Cerebellar nuclear complex (tissue), 1 donor: ENCODE data around the gene NACC2.

Experiments used
- DNase-seq, 2 experiments: peaks; one replicate each; lab custom pipeline; 2025; lab: John Stamatoyannopoulos, UW

The NACC2 gene

DNA sequence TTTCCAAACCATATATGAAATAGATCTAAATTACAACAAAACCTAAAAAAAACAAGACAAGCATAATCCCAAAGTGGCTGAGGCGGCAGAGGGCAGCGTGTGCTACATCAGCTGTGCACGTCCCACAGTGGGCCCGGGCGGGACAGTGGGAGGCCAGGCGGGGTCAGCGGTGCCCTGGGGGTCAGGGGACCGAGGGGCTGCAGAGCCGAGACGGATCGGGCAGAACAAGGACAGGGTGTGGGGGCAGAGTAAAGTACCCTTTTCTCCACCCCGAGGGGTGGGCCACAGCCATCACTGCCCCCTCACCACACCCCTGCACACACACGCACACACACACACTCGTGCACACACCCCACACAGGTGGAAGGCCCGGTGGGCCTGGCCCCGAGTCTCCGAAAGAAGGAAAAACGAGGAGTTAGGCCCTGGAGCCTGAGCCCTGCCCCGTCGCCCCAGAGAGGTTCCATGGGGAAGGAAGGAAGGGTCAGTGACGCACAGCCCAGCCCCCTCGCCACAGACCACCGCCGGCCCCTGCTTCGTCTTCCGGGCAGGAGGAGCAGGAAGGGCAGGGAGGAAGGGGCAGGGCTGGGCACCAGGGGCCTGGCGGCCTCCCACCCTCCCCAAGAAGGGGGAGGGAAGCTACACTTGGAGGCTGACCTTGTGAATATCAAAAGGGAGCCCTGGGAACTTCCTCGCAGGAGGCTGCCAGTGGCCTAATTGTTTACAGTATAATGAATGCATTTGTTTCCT is 84.3 kb downstream of the NACC2 start:
- no peak for DNase-seq

DNA sequence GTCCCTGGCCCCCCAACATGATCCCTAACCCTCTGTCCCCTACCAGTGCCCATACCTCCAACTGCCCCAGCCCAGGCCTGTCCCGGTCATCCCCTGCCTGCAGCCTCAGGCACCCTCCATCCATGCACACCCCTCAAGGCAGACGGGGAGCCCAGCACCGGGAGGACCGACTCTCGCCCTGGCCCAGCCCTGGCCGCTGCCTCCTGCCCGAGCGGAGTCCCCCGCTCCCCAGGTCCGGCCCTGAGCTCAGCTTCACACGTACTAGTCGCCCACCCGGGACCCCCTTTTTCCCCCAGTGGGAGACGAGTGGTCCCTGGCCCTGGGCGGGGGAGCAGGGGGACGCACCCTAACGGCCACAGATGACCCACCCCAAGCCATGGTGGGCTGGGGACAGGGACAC is 84.9 kb downstream of the NACC2 start:
- DNase-seq: no peak

DNA sequence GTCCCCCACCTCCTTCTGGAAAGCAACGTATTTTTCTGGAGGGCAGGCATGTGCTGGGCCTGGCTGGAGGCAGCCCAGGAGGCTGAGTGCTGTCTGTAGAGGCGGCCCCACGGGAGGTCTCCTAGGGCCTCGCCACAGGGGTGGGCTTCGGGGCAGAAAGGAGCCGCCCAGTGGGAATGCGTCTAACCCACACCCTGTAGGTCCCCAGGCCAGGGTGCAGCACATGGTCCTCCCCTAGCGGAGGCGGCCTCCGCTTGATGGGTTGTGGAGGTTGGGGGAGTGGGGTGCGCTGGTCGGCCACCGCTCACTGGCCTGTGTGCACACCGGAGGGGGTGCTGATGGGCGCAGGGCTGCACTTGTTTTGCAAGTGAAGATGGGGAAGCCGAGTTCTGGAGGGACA is 85.6 kb downstream of the NACC2 start:
- DNase-seq: no peak

DNA sequence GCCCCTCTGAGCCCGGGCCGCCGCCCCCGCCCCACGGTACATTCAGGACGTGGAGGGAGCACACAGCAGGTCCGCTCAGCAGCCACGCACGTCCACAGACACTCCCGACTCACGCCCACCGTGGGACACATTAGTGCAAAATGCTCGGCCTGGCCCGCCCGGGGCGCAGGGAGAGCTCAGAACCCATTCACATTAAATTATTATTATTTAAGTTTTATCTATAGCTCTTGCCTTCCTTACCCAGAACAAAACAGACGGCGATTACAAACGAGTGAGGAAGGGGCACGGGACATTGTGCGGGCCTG is 86.4 kb downstream of the NACC2 start:
- no peak for DNase-seq

DNA sequence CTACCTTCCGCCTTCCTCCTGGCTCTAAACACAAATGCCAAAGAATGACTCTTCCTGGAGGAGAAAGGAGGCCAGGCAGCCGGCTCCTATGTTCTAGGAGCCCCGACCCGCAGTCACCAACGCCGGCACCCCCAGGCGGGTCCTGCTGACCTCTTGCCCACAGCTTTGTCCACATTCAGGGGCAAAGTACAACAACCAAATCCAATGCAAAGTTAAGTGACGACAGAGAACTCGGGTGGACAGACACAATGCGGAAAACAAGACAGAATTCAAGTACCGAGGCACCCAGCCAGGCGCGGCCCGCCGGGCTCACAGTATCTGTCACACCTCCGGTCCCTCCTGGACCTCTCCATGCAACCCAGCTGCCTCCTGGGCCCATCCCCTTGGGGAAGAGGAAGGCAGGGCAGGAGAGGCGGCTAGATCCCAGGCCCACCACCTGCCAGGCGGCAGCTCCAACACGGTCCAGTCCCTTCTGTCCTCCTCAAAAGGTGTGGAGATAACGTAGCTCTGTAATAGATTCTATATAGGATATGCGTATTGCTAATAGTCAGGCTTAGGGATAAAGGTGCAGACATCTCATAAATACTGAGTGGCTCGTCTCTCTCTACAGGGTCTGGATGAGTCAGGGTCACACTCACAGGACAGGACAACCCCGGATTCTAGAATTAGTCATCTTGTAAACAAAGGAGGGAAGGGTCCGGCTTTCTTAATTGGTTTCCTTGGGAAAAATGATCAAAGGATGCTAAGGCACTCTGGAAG is 87.0 kb downstream of the NACC2 start:
- no peak for DNase-seq

DNA sequence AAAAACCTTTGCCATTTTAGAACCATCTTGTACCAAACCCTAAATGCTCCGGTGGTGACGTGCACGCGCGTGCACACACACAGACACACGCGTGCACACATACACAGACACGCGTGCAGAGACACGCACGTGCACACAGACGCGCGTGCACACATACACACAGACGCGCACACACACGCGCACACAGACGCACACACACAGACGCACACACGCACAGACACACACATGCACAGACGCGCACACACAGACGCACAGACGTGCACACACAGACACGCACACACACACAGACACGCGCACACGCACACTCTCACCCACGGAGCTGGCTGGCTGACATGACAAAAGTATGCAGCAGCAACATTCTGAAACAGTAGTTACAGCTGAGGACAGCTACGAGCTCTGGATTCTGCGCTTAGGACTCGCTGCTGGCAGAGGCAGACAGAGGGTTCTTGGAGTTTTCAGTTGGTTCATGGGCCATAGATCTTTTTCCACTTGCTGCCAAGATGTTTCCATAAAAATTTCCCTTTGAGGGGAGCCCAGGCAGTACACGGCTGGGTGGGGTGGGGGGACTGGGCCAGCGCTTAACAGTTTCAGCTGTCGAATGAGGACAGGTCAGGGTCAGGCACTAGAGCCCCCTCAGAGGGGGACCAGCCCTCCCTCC is 87.7 kb downstream of the NACC2 start:
- no peak for DNase-seq

DNA sequence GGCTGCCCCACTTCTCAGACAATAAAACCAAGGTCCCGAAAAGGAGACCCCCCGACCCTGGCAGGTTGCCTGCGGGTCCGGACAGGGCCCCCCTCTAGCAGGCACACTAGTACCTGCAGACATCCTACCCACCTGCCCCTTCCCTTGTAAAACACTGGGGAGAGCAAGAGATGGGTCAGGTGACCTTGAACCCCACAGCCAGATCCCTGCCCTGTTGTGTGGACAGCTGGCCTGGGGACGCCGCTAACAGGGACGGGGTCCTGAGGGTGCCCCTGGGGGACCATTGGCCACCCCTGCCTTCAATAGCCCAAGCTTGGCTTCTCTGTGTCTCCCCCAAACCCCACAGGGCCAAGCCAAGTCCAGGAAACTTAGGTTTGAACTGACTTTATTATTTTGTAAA is 88.9 kb downstream of the NACC2 start:
- no peak for DNase-seq

DNA sequence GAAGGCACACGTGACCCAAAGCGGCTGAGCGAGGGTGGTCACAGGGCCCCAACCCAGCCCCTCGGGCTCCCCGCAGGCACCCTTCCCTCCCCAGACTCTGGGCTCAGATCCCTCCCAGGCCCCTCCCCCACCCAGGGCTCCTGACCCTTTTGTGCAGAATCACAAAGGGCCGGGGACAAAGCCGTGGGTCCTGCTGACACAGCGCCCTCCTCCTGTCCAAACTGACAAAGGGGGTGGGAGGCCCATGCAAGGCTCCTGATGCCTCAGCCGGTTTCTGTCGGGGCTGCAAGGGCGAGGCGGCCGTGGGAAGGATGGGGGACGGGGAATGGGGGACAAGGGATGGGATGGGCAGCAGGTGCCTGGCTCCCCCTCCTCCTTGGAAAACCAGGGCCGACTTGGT is 90.4 kb downstream of the NACC2 start:
- no peak for DNase-seq

DNA sequence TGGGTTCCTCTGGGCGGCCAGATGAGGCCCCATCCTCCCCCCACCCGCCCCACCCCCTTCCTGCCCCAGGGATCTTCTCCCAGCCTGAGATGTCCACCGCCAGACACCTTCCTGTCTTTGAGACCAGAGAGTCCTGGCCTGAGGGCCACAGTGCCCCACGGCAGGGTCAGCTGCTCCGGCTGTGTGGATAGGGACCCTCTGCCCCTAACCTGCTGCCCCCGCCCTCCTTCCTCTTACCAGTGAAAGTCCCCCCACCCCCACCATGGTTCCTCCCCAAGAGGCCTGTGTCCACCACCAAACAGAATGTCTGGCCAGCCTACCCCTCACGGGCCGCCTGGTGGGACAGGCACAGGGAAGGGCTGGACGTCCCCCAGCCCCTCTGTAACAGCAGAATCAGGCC is 90.9 kb downstream of the NACC2 start:
- no peak for DNase-seq

DNA sequence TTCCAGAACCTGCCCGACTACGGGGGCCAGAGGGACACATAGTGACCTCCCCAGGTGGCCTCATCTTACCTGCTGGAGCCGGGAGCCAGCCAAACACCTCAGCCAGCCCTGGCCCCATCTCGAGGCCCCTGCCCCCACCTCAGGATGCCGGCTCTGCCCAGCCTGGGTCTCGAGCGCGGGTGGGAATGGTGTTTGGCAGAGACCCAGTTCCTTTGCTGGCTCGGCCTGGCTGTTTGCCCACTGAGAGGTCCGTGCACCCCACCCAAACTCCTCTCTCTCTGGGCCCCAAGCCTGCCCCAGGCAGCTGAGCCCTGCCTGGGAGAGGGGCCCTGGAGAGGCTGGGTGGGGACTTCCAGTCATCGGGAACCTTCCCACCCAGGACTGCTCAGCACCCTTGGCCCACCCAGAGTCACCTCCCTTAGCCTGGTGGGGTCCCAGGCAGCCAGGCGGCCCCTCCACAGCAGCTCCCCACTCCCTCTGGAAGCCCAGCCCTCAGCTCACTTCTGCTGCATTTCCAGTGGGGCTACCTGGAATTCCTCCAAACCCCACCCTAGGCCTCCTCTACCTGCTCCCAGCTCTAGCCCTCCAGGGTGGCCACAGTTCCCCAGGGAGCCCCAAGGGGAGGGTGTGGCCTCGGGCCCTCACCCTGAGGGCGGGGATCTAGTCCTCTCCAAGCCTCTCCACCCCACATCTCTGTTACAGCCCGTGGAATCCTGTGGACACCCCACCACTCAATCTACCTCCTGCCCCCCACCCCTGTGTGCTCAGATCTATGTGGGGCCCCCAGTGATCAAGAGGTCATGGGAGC is 91.5 kb downstream of the NACC2 start:
- DNase-seq: no peak

DNA sequence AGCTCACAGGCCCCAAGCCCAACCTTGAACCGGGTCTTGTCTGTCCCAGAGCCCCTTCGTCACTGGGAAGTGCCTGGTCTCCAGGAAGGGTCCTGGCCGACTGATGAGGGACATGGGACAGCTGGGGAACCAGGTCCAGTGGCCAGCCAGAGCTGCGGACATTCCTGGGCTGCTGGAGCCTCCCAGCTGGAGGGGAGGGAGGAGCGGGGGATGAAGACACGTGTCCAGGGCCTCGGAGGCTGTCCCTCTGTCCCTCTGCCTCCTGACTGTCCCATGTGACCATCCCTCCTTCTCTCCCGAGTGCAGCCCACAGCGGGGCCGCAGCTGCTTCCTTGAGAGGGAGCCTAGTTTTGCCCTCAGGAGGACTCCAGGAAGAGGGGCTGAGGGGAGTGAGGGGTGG is 92.2 kb downstream of the NACC2 start:
- DNase-seq: no peak

DNA sequence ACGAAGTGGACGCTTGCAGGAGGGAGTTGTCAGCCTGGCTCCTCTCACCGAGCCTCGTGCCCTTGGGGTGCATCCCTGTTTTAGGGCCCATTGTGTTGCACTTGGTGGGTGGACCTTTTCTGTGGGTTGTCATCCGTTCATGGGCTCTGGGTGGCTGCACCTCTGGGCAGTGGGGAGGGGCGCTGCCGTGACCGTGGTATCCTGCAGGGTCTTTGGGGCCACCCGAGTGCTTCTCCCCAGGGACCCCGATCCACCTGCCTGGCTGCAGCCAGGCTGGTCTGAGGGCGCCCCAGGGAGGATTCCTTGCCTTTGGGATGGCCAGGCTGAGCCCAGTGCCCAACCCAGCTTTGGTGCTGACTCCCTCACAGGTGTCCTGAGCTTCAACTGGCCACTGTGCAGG is 92.9 kb downstream of the NACC2 start:
- DNase-seq: no peak

DNA sequence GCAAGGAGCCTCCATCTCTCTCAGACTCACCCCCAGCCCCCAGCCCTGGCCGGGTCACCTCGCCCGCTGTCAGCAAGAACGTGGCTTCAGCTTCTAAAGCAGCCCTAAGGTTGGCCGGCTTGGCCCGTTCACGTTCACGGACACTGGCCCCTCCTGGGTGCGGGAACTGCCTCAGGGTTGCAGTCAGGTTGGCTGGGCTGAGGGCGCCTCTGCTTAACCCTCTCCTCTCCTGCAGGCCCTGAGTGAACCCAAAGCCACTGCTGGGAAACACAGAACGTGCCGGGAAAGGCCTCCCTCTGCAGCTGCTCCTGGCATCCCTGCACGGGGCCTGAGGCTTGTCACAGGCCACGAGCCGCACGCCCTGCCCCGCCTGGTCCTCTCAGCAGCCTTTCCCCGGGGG is 93.9 kb downstream of the NACC2 start:
- DNase-seq: no peak

DNA sequence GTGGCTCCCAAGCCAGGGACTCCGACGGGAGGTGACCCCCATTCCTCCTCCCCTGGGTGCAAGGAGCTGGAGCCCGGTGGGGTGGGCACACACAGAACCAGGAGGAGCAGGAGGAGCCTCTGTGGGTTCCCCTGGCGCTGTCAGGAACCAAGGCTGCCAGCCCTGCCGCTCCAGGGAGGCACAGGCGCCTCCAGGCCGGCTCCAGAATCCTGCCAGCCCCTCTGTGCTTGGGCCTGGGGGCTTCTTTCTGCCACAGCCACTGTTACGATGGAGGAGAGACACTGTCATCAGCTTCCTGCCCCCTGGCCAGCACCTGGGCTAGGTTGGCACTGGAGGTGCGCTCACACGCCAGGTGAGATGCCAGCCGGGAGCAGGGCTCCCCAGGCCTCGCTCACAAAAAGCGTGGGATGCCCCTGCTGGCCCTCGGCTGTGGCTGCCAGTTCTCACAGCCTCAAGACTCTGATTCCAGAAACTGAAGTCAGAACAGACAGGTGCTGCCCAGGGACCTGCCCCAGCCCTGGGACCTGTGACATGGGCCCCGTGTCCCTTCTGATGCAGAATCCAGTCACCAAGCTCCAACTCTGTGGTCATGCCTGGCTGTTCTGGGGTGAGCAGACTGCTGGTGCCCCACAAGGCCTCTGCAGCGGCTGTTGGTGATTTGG is 96.5 kb downstream of the NACC2 start:
- no peak for DNase-seq

DNA sequence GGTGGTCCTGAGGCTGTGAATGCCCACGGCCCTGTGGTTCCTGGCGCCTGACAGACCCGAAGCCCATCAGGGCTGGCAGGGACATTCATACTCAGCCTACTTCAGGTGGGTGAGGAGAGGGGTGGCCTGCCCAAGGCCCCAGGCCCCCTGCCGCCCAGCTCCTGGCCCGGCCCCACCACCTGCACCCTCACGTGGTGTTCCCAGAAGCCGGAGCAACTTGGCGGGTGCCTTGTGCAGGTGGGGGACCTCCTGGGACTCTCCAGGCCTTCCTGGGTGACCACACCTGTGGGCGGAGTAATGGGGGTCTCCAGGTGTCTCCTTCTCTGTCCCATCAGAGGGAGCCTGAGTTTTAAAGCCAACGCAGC is 97.1 kb downstream of the NACC2 start:
- no peak for DNase-seq

DNA sequence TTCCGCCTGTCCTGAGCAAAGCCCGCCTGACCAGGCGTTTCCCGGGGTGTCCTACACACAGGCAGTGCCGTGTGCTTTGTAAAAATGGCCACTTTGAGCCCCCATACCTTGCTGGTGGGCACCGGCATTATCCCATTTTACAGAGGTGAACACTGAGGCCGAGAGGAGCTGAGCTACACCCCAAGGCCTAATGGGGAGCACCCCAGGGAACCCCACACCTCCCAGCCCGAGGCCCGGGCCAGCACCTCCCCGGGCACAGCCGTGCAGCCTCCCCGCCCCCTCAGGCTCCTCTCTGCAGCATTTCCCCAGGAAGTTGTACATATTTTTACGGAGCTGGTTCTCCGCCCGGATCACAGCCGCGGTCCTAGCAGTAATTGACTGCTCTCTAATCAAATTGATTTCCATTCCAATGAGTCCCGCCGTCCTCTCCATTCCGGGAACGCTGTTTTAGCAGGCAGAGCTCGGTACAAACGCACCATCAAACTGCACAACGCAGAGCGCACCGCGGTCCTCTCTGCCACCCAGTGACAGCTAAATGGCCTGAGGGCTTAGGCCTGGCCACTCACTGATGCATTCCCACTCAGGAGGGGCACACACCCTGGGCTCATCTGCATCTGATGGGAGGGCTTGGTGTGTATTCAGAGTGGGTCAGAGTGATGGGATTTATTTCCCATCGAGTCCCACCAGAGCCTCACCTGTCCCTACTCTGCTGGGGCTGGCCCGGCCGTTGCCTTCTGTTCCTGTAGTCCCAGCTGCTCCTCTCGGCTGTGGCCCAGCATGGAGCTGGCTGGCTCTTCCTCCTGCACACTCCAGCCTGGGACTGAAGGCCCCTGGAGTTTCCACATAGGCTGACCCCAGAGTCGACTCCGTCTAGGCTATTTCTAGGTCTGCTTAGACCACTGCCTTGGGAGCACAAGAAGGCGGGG is 97.7 kb downstream of the NACC2 start:
- peak; percentile 31 to 33 for DNase-seq

DNA sequence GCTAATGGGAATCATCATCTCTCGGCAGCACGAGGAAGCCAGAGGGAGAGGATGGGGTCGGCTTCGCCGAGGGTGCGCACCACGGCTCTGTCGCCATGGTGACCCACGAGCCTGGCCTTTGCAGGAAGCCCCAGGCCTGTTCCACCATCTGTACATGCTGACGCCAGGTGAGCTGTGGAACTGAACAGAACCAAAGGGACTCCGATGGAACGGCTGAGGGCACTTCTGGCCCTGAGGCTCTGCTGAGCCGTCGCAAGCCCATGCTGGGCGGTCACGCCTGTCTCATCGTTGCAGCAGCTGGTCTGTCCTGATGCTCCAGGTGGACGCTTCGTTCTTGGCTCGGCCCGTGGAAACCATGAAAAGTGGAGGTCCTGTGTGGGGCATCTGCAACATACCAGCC is 99.3 kb downstream of the NACC2 start:
- no peak for DNase-seq

DNA sequence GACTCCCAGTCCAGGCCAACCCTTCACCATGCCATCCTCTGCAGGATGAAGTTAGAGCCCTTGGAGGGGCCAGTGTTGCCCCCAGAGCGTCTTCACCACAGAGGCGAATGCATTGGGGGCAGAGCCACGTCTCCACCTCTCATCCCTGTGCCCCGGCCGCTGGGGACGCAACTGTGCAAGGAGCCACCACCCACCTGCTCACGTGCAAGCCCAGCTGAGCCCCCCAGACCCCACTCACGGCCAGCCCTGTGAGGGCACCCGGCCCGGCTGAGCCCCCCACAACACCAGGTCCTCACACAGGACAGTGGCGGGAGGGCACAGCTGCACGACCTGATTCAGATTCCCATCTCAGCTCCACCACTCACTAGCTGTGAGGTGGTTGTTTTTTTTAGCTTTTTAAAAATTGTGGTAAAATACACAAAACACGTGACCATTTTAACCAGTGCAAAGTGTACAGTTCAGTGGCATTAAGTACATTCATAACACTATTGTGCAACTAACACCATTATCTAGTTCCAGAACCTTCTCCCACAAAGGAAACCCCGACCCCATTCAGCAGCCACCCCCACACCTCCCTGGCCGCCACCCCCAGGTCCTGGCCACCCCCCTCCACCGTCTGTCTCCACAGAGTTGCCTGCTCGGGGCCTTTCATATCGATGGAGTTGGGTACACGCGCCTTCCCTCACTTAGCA is 100.4 kb downstream of the NACC2 start:
- no peak for DNase-seq

DNA sequence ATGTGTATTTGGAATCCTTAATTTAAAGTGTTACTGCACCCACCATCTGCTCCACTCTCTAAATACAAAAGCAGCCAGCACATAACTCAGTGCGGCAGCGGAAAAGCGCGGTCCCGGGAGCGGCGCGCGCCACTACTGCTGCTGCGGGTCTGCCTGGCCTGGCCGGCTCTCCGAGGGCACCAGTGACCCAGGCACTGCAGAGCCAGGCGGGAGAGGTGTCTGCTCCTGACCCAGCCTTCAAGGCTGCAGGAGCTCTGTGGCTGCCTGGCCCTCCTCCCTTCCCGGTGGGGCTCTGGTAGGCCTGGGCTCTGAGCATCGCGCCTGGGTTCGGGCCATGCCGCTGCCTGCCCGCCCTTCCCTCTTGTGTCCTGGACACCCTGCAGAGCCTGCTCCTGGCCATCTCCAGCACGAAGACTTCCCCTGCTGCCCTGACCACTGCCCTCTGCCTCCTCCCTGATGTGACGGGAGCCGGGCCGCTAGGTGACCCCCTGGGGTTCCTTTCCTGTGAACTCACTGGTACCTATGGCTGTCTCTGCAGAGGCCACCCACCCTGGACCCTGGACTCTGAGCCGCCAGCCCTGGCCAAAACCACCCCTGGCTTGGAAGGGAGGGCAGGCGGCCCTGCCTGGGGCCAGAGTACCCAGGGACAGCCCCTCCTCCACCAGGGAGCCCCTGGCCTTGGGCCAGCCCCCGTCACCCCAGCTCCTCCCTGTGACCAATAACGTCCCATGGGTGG is 101.2 kb downstream of the NACC2 start:
- no peak for DNase-seq

DNA sequence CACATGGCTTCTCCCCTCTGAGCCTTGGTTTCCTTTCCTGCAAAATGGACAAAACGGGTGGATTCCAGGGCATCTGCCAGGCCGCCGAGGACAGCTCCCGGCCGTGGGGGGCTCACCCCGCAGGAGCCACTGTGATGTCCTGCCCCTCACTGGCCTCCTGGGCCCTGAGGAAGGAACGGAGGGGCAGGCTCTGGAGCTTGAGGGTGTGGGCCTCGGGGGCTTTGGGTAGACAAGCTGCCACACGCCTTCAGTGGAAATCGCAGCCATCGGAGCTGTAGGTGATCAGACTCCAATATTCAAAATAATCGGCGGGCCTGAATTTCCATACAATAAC is 101.7 kb downstream of the NACC2 start:
- no peak for DNase-seq
